Measurements from ENCODE around the gene C2orf49.

DNA sequence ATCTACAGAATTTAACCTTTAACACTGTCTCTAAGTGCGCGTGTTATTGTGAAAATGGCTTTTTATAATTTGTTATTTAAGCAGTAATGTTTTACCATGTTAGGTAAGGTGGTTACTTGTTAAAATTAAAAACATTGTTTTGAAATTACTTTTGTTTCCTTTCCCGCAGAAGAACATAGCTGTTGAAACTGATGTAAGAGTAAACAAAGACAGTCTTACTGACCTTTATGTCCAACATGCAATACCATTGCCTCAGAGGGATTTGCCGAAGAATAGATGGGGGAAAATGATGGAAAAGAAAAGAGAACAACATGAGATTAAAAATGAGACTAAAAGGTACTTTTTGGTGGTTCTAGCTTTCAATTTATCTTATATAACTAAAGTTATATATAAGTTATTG is 2.1 kb downstream of the C2orf49 start:
- TF ChIP-seq POLR2A (IDR thresholded peaks at IDR 0.05; ENCODE audit: low read length) (no peak), GATA1 (IDR thresholded peaks at IDR 0.05; ENCODE audit: low read depth, low read length) (no peak)

All from erythroblast (primary cell).